ENCODE data around the gene VWA5B1. TPM values are rescaled to one million over a fixed set of nuclear protein-coding genes. Genes with fewer than 3 reads are reported as not detected.
"Not testable (repeated sequence)": the region's sequence is repeated elsewhere in the genome, so short reads cannot be mapped to it uniquely, and the experiment has no call there.

The VWA5B1 gene
- total RNA-seq, 4 donors from 2014 or later = not detected

- Histone ChIP-seq H3K4me1 (no peaks in the 10 kb centered on the region), H3K27me3 (peaks cover 0 to 3% of the 10 kb centered on the region in 2 donors), H3K9me3 (no peaks in the 10 kb centered on the region), H3K36me3 (no peaks in the 10 kb centered on the region), H3K4me3 (no peak overlapping the region), H3K27ac (no peak overlapping the region)
- no peak for DNase-seq (ENCODE audit: low spot score in 2 of 2)
- TF ChIP-seq CTCF (IDR thresholded peaks at IDR 0.05) (no peak), POLR2A (IDR thresholded peaks at IDR 0.05) (no peak), EP300 (IDR thresholded peaks at IDR 0.05) (no peak)
- 30 to 38% methylated on average over 4 of the region's 4 CpGs for WGBS, 2 donors
Observed at GRCh38 chr1:20265250-20265649, 25.4 kb upstream of the VWA5B1 start.

GRCh38 chr1:20266141-20266540 lies 24.5 kb upstream of the VWA5B1 start:
- Histone ChIP-seq H3K4me3 (no peak overlapping the region), H3K9me3 (no peaks in the 10 kb centered on the region), H3K27me3 (no peaks in the 10 kb centered on the region), H3K4me1 (no peaks in the 10 kb centered on the region), H3K27ac (no peak overlapping the region), H3K36me3 (no peaks in the 10 kb centered on the region)
- DNase-seq (ENCODE audit: low spot score in 2 of 2) = no peak
- TF ChIP-seq EP300 (IDR thresholded peaks at IDR 0.05) = no peak
- TF ChIP-seq POLR2A (IDR thresholded peaks at IDR 0.05) = no peak
- no peak for TF ChIP-seq CTCF (IDR thresholded peaks at IDR 0.05)
- WGBS, 2 donors = 69% methylated on average over 8 of the region's 8 CpGs

GRCh38 chr1:20266642-20267041 lies 24.0 kb upstream of the VWA5B1 start:
- Histone ChIP-seq H3K27ac (no peak overlapping the region), H3K27me3 (no peaks in the 10 kb centered on the region), H3K36me3 (no peaks in the 10 kb centered on the region), H3K4me3 (no peak overlapping the region), H3K9me3 (no peaks in the 10 kb centered on the region), H3K4me1 (no peaks in the 10 kb centered on the region)
- TF ChIP-seq POLR2A (IDR thresholded peaks at IDR 0.05) (no peak), CTCF (IDR thresholded peaks at IDR 0.05) (no peak), EP300 (IDR thresholded peaks at IDR 0.05) (no peak)
- 67 to 75% methylated on average over 6 of the region's 6 CpGs for WGBS, 2 donors
- DNase-seq (ENCODE audit: low spot score in 2 of 2) = no peak

GRCh38 chr1:20271498-20272400 lies 18.9 kb upstream of the VWA5B1 start:
- Histone ChIP-seq H3K36me3 (no peaks in the 10 kb centered on the region), H3K4me1 (no peaks in the 10 kb centered on the region), H3K27ac (no peak overlapping the region), H3K9me3 (no peaks in the 10 kb centered on the region), H3K27me3 (peaks cover 0 to 3% of the 10 kb centered on the region in 2 donors), H3K4me3 (no peak overlapping the region)
- TF ChIP-seq EP300 (IDR thresholded peaks at IDR 0.05) (no peak), CTCF (IDR thresholded peaks at IDR 0.05) (no peak), POLR2A (IDR thresholded peaks at IDR 0.05) (no peak)
- 62 to 70% methylated on average over 11 of the region's 11 CpGs for WGBS, 2 donors
- no peak for DNase-seq (ENCODE audit: low spot score in 2 of 2)

GRCh38 chr1:20273716-20274115 lies 17.0 kb upstream of the VWA5B1 start:
- H3K27me3 ChIP-seq; H3K36me3 ChIP-seq; H3K27ac ChIP-seq; DNase-seq (ENCODE audit: low spot score in 2 of 2); H3K4me3 ChIP-seq; H3K9me3 ChIP-seq; H3K4me1 ChIP-seq: not testable (repeated sequence)

Data from tibial nerve (tissue), 4 donors.